Osteocyte (in vitro differentiated cells): Measurements from ENCODE around the gene TIAM2. TPM values are rescaled to one million over a fixed set of nuclear protein-coding genes. Genes with fewer than 3 reads are reported as not detected.
A peak's percentile ranks its signal among the peaks of the same experiment; 100 is the strongest.
"Not testable (repeated sequence)": the region's sequence is repeated elsewhere in the genome, so short reads cannot be mapped to it uniquely, and the experiment has no call there.

Experiments
- DNase-seq: peaks from one replicate; pipeline ENCODE4 v3.0.0; 2021; ENCODE audit warnings: mixed read lengths; ENCODE audit not compliant: unreplicated experiment; ENCODE audit errors: extremely low spot score
- H3K27ac Mint-ChIP-seq: one replicate; pipeline ENCODE4 v1.8.0; 2021; ENCODE audit warnings: mild to moderate bottlenecking, mixed read lengths; ENCODE audit not compliant: unreplicated experiment
- H3K27me3 Mint-ChIP-seq: one replicate; pipeline ENCODE4 v1.8.0; 2021; ENCODE audit warnings: mixed read lengths; ENCODE audit not compliant: unreplicated experiment
- H3K36me3 Mint-ChIP-seq: one replicate; pipeline ENCODE4 v1.8.0; 2021; ENCODE audit warnings: mixed read lengths; ENCODE audit not compliant: unreplicated experiment
- H3K4me1 Mint-ChIP-seq: one replicate; pipeline ENCODE4 v1.8.0; 2021; ENCODE audit warnings: mixed read lengths; ENCODE audit not compliant: unreplicated experiment
- H3K4me3 Mint-ChIP-seq: one replicate; pipeline ENCODE4 v1.8.0; 2021; ENCODE audit warnings: mild to moderate bottlenecking, moderate library complexity, mixed read lengths; ENCODE audit not compliant: unreplicated experiment
- H3K9me3 Mint-ChIP-seq: one replicate; pipeline ENCODE4 v1.8.0; 2021; ENCODE audit warnings: mixed read lengths; ENCODE audit not compliant: unreplicated experiment
- total RNA-seq: library from RNA; stranded (reverse); gene quantifications from 2 replicates; pipeline ENCODE4 v1.2.1, GENCODE V29; 2021
- TF ChIP-seq, protein P1 (sequence below): fragments of 200-600 bp; sonication (generic); IDR thresholded peaks from 2 replicates; pipeline ENCODE4 v1.5.0; 2021; ENCODE audit warnings: antibody characterized with exemption, mild to moderate bottlenecking, moderate library complexity

Gene TIAM2
- total RNA-seq, 1 donor from 2014 or later, result 11.2 TPM

- H3K4me3 Mint-ChIP-seq, result no peak overlapping the region
Measured at GRCh38 chr6:155093430-155093829, 98.3 kb downstream of the TIAM2 start.

GRCh38 chr6:155100087-155100486 is 105.0 kb downstream of the TIAM2 start:
- H3K4me1 Mint-ChIP-seq, result peaks cover 20% of the 10 kb centered on the region
- peaks cover 6% of the 10 kb centered on the region for H3K9me3 Mint-ChIP-seq
- peaks cover 7% of the 10 kb centered on the region for H3K36me3 Mint-ChIP-seq
- H3K4me3 Mint-ChIP-seq, result no peak overlapping the region
- no peaks in the 10 kb centered on the region for H3K27me3 Mint-ChIP-seq
- DNase-seq, result no peak
- H3K27ac Mint-ChIP-seq, result no peak overlapping the region
- TF ChIP-seq, protein P1, sequence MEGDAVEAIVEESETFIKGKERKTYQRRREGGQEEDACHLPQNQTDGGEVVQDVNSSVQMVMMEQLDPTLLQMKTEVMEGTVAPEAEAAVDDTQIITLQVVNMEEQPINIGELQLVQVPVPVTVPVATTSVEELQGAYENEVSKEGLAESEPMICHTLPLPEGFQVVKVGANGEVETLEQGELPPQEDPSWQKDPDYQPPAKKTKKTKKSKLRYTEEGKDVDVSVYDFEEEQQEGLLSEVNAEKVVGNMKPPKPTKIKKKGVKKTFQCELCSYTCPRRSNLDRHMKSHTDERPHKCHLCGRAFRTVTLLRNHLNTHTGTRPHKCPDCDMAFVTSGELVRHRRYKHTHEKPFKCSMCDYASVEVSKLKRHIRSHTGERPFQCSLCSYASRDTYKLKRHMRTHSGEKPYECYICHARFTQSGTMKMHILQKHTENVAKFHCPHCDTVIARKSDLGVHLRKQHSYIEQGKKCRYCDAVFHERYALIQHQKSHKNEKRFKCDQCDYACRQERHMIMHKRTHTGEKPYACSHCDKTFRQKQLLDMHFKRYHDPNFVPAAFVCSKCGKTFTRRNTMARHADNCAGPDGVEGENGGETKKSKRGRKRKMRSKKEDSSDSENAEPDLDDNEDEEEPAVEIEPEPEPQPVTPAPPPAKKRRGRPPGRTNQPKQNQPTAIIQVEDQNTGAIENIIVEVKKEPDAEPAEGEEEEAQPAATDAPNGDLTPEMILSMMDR, result no peak

More at GRCh38 chr6:155093430-155093829, 98.3 kb downstream of the TIAM2 start:
- no peak for DNase-seq
- Mint-ChIP-seq H3K27ac (no peak overlapping the region), H3K36me3 (peaks cover 9% of the 10 kb centered on the region), H3K4me1 (peaks cover 12% of the 10 kb centered on the region), H3K9me3 (peaks cover 6% of the 10 kb centered on the region), H3K27me3 (no peaks in the 10 kb centered on the region)
- TF ChIP-seq, protein P1, result no peak

DNA sequence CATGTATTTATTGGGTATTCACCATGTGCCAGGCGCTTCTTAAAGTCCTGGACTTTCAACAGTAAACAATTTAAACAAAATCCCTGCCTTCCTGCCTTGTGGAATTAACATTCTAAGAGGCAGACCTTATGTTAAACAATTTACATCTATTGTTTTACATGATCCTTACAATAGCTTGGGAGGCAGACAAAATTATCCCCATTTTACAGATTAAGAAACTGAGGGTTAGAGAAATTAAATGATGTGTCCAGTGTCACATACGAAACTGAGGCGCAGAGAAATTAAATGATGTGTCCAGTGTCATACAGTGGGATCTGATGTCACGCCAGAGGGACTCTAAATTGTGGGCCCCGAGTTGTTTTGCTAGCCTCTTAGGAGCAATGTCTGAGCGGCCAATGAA is 105.5 kb downstream of the TIAM2 start:
- DNase-seq, result no peak
- peaks cover 7% of the 10 kb centered on the region for H3K36me3 Mint-ChIP-seq
- TF ChIP-seq, protein P1, result no peak
- H3K27me3 Mint-ChIP-seq, result no peaks in the 10 kb centered on the region
- H3K9me3 Mint-ChIP-seq, result peaks cover 6% of the 10 kb centered on the region
- no peak overlapping the region for H3K27ac Mint-ChIP-seq
- H3K4me1 Mint-ChIP-seq, result peaks cover 17% of the 10 kb centered on the region
- no peak overlapping the region for H3K4me3 Mint-ChIP-seq

- peak; percentile 23 for DNase-seq
- not testable (repeated sequence) for H3K27ac Mint-ChIP-seq, H3K9me3 Mint-ChIP-seq, H3K4me3 Mint-ChIP-seq, H3K36me3 Mint-ChIP-seq, H3K27me3 Mint-ChIP-seq
- H3K4me1 Mint-ChIP-seq, result peaks cover 24% of the 10 kb centered on the region
Measured at GRCh38 chr6:155103083-155103645, 108.0 kb downstream of the TIAM2 start.

DNA sequence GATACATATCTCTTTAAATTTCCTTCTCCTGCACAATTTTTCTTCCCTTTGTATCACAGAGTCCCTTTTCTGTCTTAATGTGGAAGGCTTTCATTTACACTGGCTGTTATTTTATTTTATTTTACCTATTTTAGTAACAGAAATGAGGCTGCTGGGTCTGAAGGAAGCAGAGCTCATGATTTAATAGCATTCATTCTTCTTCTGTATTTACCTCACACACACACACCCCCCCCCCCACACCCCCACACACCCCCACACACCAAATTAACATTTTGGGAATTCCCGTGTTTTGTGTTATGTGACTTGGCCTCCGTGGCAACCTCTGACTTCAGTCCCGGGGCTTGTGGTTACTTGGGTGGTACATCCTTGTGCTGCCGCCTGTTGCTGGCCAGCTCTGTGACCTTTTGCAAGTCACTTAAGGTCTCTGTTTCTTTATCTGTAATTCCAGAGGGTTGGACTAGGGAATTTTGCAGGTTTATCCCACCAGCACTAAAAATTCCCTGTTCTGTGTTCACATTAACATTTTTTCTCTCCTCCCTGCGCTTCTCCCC is 108.8 kb downstream of the TIAM2 start:
- Mint-ChIP-seq H3K36me3 (no peaks in the 10 kb centered on the region), H3K27me3 (no peaks in the 10 kb centered on the region), H3K27ac (peak overlapping the region; percentile 32), H3K4me1 (peaks cover 26% of the 10 kb centered on the region), H3K9me3 (no peaks in the 10 kb centered on the region), H3K4me3 (no peak overlapping the region)
- peak; percentile 48 for DNase-seq
- TF ChIP-seq, protein P1, result no peak
